Liver (tissue), 9 donors: ENCODE results near the gene TMEM178A. TPM values are rescaled to one million over a fixed set of nuclear protein-coding genes. Genes with fewer than 3 reads are reported as not detected.

Experiments
- DNase-seq: peaks from one replicate; pipeline ENCODE4 v3.0.0-alpha.2; 2017; ENCODE audit warnings: low spot score
- H3K27ac ChIP-seq, 2 donors: one replicate each; pipeline ENCODE4 v1.7.0; 2013; ENCODE audit warnings: inconsistent platforms in 2 of 2, low read length in 2 of 2, control low read depth in 1 of 2, low read depth in 1 of 2, mild to moderate bottlenecking in 1 of 2
- H3K27me3 ChIP-seq, 4 donors: one replicate each; pipeline versions ENCODE4 v1.6.1 to v1.7.0; 2013; ENCODE audit warnings: low read length in 3 of 4, inconsistent platforms in 1 of 4, mild to moderate bottlenecking in 1 of 4, moderate library complexity in 1 of 4; ENCODE audit not compliant: control insufficient read depth in 4 of 4, insufficient read depth in 4 of 4
- H3K36me3 ChIP-seq, 4 donors: one replicate each; pipeline versions ENCODE4 v1.6.1 to v1.7.0; 2013; ENCODE audit warnings: low read length in 3 of 4, mild to moderate bottlenecking in 3 of 4, low read depth in 1 of 4, moderate library complexity in 1 of 4; ENCODE audit not compliant: control insufficient read depth in 4 of 4, insufficient read depth in 3 of 4
- H3K4me1 ChIP-seq, 4 donors: one replicate each; pipeline versions ENCODE4 v1.6.1 to v1.7.0; 2013; ENCODE audit warnings: low read length in 3 of 4, mild to moderate bottlenecking in 3 of 4, moderate library complexity in 1 of 4; ENCODE audit not compliant: control insufficient read depth in 4 of 4, insufficient read depth in 4 of 4
- H3K4me3 ChIP-seq, 3 donors: one replicate each; pipeline versions ENCODE4 v1.6.1 to v1.7.0; 2013; ENCODE audit warnings: low read length in 3 of 3, control low read depth in 1 of 3, low read depth in 1 of 3, mild to moderate bottlenecking in 1 of 3
- H3K9ac ChIP-seq, 2 donors: one replicate each; pipeline ENCODE4 v1.7.0; 2013; ENCODE audit warnings: low read length in 2 of 2, mild to moderate bottlenecking in 2 of 2, moderate library complexity in 2 of 2, control low read depth in 1 of 2, low read depth in 1 of 2
- H3K9me3 ChIP-seq, 4 donors: one replicate each; pipeline versions ENCODE4 v1.6.1 to v1.7.0; 2013; ENCODE audit warnings: low read length in 3 of 4; ENCODE audit not compliant: control insufficient read depth in 4 of 4
- ATF3 ChIP-seq: IDR thresholded peaks from 2 replicates; pipeline ENCODE4 v1.6.1; 2016; ENCODE audit warnings: antibody characterized with exemption
- CTCF ChIP-seq: fragments of 150-350 bp; IDR thresholded peaks from 2 replicates; pipeline ENCODE4 v1.5.1; 2017; ENCODE audit warnings: improper control_type of control experiment, low read depth, low read length; ENCODE audit not compliant: missing input control
- EGR1 ChIP-seq, 2 donors: IDR thresholded peaks; 2 replicates each; pipeline ENCODE4 v1.6.1; 2016 to 2018; ENCODE audit warnings: antibody characterized with exemption in 2 of 2, low read depth in 2 of 2
- FOXA1 ChIP-seq: IDR thresholded peaks from 2 replicates; pipeline ENCODE4 v1.6.1; 2016; ENCODE audit warnings: antibody characterized with exemption
- FOXA2 ChIP-seq: IDR thresholded peaks from 2 replicates; pipeline ENCODE4 v1.6.1; 2016; ENCODE audit warnings: antibody characterized with exemption
- GABPA ChIP-seq, 2 donors: IDR thresholded peaks in 1 of 2; conservative IDR thresholded peaks in 1 of 2; 2 replicates each; pipeline ENCODE4 v1.6.1; 2016; ENCODE audit warnings: antibody characterized with exemption in 2 of 2, mild to moderate bottlenecking in 1 of 2, moderate library complexity in 1 of 2
- HNF4A ChIP-seq, 2 donors: conservative IDR thresholded peaks; 2 replicates each; pipeline ENCODE4 v1.6.1; 2016; ENCODE audit warnings: antibody characterized with exemption in 2 of 2, mild to moderate bottlenecking in 2 of 2
- HNF4G ChIP-seq: IDR thresholded peaks from 2 replicates; pipeline ENCODE4 v1.6.1; 2016; ENCODE audit warnings: antibody characterized with exemption
- JUND ChIP-seq, 2 donors: IDR thresholded peaks; 2 replicates each; pipeline ENCODE4 v1.6.1; 2016; ENCODE audit warnings: antibody characterized with exemption in 2 of 2
- MAX ChIP-seq: IDR thresholded peaks from 2 replicates; pipeline ENCODE4 v1.6.1; 2016; ENCODE audit warnings: antibody characterized with exemption
- NR2F2 ChIP-seq: IDR thresholded peaks from 2 replicates; pipeline ENCODE4 v1.6.1; 2016; ENCODE audit warnings: antibody characterized with exemption
- RAD21 ChIP-seq, 2 donors: IDR thresholded peaks; 2 replicates each; pipeline ENCODE4 v1.6.1; 2016; ENCODE audit warnings: antibody characterized with exemption in 2 of 2, mild to moderate bottlenecking in 2 of 2
- RXRA ChIP-seq, 2 donors: IDR thresholded peaks; 2 replicates each; pipeline ENCODE4 v1.6.1; 2017 to 2018; ENCODE audit warnings: antibody characterized with exemption in 2 of 2, mild to moderate bottlenecking in 1 of 2
- SP1 ChIP-seq: IDR thresholded peaks from 2 replicates; pipeline ENCODE4 v1.6.1; 2018; ENCODE audit warnings: antibody characterized with exemption, mild to moderate bottlenecking
- TAF1 ChIP-seq: conservative IDR thresholded peaks from 2 replicates; pipeline ENCODE4 v1.6.1; 2016; ENCODE audit warnings: antibody characterized with exemption, mild to moderate bottlenecking
- YY1 ChIP-seq: IDR thresholded peaks from 2 replicates; pipeline ENCODE4 v1.6.1; 2016; ENCODE audit warnings: antibody characterized with exemption, mild to moderate bottlenecking
- ZBTB33 ChIP-seq: IDR thresholded peaks from 2 replicates; pipeline ENCODE4 v1.6.1; 2016; ENCODE audit warnings: antibody characterized with exemption
- WGBS: extraction: QIAGEN DNeasy Blood & Tissue Kit; methylation state at CpG from one replicate; pipeline ENCODE4 v1.1.7; 2013; 5-methylcytosine and 5-hydroxymethylcytosine counted together
- polyA plus RNA-seq, 2 donors: library from polyadenylated mRNA; stranded (reverse) in 1 of 2; unstranded in 1 of 2; fragments of 200-250 nt in 1 of 2; fragments of >200 nt in 1 of 2; fragmentation: Nextera tagmentation in 1 of 2; extraction: Ambion mirVana in 1 of 2; gene quantifications; one replicate each; pipeline versions ENCODE4 v1.2.1 to v1.2.3, GENCODE V29; 2013 to 2015
- total RNA-seq, 2 donors: library from RNA; depleted of rRNA; stranded (reverse); fragments of >200 nt; gene quantifications; one replicate each; pipeline ENCODE4 v1.2.3, GENCODE V29; 2014
- donor health status: healthy.
- donor health status: healthy.
- donor health status: healthy.
- donor health status: healthy.
- donor health status: healthy.

TMEM178A gene
- total and polyA plus RNA-seq, 4 donors: 0.21 to 0.64 (median 0.49) TPM

GRCh38 chr2:39696101-39696553 is 30.4 kb downstream of the TMEM178A start:
- no peak for TF ChIP-seq MAX
- no peak for TF ChIP-seq HNF4A (conservative IDR thresholded peaks at IDR 0.05)
- TF ChIP-seq YY1: no peak
- TF ChIP-seq FOXA2: no peak
- no peak for TF ChIP-seq GABPA (IDR thresholded peaks at IDR 0.05 in 1 of 2, conservative IDR thresholded peaks at IDR 0.05 in 1 of 2)
- TF ChIP-seq JUND (IDR thresholded peaks at IDR 0.05): no peak
- no peak for TF ChIP-seq RAD21 (IDR thresholded peaks at IDR 0.05)
- no peak for TF ChIP-seq SP1
- no peak for TF ChIP-seq NR2F2
- no peak for TF ChIP-seq RXRA (IDR thresholded peaks at IDR 0.05)
- TF ChIP-seq ZBTB33: no peak
- TF ChIP-seq EGR1 (IDR thresholded peaks at IDR 0.05; ENCODE audit: low read depth in 2 of 2): no peak
- TF ChIP-seq TAF1: no peak
- no peak for TF ChIP-seq HNF4G
- TF ChIP-seq FOXA1: no peak
- Histone ChIP-seq H3K4me3 (no peak overlapping the region), H3K36me3 (no peaks in the 10 kb centered on the region), H3K9ac (no peak overlapping the region), H3K27me3 (no peaks in the 10 kb centered on the region), H3K9me3 (no peaks in the 10 kb centered on the region), H3K4me1 (no peaks in the 10 kb centered on the region), H3K27ac (no peak overlapping the region)
- WGBS: 94% methylated on average over 4 of the region's 4 CpGs
- DNase-seq: no peak

GRCh38 chr2:39696838-39697237 is 31.1 kb downstream of the TMEM178A start:
- Histone ChIP-seq H3K27ac (no peak overlapping the region), H3K36me3 (no peaks in the 10 kb centered on the region), H3K4me1 (no peaks in the 10 kb centered on the region), H3K9ac (no peak overlapping the region), H3K9me3 (peaks cover 0 to 3% (median 0%) of the 10 kb centered on the region in 4 donors), H3K4me3 (no peak overlapping the region), H3K27me3 (no peaks in the 10 kb centered on the region)
- 66% methylated on average over 1 of the region's 1 CpG for WGBS
- no peak for DNase-seq
- TF ChIP-seq FOXA1: no peak
- no peak for TF ChIP-seq TAF1
- peak; percentile 39 for TF ChIP-seq CTCF
- TF ChIP-seq ATF3: no peak
- peak; percentile 84 to 85 for TF ChIP-seq RAD21 (IDR thresholded peaks at IDR 0.05)
